ENCODE results near the gene CCDC50.

The CCDC50 gene

DNA sequence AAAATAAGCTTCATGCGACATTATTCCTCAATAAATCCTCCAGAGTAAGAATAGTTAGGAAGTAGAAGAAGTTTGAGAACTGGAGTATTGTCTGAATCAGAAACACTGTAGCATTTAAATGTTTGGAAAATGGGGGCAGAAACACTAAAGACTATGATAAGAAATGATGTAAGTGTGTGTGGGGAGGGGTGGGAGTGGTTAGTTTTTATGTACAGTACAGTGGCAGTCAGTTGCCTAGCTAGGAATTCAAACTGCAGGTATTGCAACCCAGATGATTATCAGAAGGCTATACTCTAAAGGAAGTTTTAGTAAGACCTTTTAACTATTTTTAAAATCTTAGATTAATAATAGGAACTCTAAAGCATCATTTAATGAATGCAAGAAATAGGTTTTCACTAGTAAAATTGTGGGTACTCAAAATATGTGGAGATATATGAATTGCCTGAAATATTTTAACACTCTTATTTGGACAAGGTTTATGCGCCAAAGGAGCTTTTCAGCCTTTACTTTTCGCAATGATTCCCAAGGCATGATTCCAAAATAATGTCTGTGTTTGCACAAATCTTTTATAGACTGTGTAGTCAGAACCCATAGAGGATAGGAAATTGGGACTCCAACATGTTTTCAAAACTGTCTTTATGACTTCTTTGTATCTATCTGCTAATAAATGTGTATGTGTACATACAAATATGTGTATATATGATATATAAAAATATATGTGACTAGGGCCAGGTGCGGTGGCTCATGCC is 8.0 kb upstream of the CCDC50 start:
- DNase-seq: no peak

DNA sequence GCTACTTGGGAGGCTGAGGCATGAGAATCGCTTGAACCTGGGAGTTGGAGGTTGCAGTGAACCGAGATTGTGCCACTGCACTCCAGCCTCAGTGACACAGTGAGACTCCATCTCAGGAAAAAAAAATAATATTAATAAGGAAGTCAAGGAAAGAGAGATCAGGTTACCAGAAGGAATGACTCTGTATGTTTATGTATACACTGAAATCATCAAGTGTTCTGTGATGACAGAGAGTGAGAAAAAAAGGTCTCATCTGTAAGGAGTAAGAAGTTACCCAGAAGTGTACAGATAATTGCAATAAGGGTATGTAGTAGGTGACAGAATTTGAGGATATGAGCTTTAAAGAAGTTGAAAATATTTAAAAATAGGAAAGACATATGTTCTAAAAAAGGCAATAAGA is 4.3 kb upstream of the CCDC50 start:
- DNase-seq: no peak

DNA sequence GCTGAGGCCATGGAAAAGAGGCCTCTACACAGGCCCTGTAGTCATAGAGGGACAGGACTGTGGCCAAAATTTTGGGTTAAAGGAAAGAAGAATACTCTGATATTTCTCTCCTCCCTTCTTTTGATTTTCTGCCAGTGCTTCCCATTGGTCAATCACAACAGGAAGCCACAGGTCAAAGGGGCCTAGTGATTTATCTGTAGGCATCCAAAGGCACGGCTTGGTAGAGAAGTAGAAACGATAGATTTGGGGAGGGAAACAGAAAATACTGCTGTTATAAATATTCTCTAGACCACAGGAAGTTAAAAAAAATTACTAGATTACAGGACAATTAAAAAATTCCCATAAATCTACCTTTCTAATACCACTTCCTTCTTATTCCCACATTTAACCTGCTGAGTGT is 1.7 kb upstream of the CCDC50 start:
- no peak for DNase-seq

DNA sequence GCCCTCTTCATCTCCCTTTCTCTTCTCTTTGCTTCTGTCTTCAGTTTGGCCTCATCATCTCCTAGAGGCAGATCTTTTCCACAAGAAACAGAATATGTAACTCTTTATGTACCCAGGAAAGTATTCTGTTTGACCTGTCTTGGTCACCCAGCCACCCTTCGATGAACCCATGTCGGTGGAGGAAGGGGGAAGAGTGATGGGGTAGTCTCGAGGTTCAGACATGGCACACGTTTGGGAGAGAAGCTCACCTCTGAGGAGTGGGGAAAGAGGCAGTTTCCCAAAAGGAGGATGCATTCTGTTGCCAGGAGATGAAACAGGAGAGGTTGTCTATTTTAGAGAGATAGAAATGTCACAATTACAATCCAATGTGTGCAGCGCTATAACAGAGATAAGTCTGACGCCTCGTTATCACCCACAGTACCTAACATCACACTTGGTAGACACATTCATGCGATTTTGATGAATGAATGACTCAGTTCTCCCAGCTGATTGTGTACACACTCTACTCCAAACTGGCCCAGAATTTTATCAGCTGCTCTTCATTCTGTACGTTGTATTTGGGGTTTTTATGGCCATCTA is 722 bp upstream of the CCDC50 start:
- DNase-seq: no peak

DNA sequence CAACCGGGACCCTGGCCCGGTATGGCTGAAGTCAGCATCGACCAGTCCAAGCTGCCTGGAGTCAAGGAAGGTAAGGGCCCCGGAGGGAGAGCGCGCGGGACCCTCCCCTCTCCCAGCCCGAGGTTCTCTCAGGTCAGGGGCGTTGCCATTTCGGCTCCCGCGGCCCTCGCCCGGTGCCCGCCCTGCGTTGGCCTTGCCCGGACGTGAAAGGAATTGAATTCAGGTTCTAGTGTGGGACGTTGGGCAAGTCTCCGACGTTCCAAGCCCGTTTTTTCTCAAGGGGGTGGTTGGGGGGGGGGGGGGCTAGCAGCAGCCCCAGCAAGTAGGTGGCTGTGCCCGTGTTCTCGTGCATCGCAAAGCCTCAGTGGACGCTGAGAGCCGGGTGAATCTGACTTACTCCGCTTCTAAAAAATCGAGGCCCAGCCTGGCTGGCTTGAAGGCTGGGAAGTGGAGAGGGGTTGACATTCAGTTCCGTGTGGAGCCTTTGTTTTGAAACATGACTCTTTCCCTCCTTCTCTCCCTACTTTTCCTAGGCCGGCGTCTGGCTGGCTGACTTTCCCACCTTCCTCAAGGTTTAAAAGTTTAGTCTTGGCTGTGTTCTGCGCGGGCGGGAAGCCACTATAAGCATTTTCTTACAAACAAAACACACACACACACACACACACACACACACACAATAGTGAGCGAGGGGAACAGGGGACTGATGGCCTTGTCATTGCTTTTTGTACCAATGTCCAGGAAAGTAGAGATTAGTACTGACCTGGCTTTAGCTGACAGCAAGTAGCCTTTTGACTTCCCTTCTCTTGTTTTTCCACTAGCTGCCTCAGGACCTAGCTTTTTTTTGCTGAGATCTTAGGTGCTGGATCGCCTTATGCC is 698 bp downstream of the CCDC50 start, which contains the start of gene UTS2B:
Gene UTS2B, minus strand, starts transcription at position 873 of the 876 bp plus-strand sequence. CDS start 48,337 bp downstream, outside the sequence.
- DNase-seq: no peak

DNA sequence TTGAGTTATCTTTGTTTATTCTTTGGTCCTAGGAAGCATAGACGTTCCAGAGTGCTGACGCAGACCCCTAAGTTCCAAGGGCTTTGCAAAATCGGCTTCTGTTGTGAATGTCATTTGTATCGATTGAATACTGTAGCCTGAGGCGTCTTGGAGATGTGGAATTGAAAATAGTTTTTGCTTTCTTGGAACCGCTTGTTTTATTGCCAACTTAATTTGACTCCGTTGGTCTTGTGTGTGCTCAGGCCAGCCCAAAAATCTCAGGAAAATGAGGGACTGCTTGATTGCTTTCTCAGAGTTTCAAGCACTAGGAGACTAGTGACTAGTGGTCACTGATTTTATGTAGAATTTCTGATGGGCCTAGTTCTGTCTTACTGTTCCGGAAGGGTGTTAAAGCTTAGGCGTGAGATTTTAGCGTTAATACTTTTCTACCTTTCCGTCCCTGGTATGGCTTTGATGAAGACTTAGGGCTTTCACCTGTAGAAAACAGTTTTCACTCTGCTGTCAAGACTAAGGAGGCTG is 1.4 kb downstream of the CCDC50 start:
- DNase-seq: no peak

DNA sequence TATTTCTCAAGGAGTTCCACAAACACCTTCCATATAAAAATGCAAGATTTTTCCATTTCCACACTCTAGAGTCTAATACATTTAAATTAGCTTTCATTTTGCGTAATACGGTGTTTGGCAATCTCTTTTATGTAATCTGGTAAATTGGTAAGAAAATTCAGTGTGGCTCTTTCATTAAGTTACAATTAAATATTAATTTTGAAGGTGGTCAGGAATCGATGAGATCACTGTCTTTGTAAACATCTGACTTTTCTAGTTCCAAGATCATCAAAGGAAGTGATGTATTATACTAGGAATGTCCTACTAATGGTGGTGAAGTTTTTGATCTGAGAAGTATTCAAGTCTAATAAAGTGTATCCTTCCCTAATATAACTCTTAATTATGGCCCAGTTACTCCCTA is 2.2 kb downstream of the CCDC50 start:
- DNase-seq: no peak

DNA sequence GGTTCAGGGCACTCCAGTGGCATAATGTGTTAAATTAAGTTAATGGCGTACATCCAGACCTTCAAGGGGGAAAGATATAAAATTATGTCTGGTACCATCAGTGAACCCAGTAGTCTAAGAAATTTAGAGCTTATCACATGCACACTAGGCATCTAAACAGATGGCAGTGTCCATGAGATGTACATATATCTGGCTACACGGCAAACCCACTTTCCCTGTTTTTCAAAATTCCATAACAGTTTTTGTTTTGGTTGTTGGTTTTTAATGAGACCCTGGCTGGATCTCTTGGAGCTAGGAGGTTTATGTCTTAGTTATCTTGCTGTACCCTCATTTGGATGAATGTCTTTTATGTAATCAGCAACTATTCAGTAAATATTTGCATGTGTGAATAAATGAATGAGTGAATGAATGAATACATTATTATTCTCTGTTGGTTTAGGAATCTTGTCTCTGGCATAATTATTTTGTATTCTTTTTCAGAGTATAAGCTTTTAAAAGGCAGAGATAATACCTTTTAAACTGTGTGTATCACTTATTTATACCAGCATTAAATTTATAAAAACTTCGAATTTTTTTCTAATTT is 4.2 kb downstream of the CCDC50 start:
- no peak for DNase-seq

DNA sequence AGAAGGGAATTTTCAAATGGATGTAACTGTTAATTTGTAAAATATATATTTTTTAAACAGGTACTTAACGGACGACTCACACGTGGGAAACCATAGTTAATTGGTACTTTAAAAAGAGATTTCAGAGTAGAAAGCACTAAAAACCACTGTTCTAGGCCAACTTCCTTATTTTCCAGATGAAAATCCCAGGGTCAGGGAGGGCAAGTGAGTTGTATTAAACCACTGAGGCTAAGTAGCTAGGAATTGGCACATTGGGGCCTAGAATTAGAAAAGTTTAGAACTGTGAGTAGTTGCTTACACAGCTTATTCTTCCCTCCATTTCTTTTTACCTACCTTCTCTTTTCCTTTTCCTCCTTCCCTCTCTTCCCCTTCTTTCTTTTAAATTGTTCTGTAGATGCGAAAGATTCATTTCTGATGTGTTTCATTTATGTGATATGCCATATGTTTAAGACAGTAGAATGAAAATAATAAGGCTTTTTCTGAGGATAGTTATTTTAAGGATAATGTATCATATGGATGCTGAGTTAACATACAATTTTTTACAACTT is 5.2 kb downstream of the CCDC50 start:
- DNase-seq: no peak

DNA sequence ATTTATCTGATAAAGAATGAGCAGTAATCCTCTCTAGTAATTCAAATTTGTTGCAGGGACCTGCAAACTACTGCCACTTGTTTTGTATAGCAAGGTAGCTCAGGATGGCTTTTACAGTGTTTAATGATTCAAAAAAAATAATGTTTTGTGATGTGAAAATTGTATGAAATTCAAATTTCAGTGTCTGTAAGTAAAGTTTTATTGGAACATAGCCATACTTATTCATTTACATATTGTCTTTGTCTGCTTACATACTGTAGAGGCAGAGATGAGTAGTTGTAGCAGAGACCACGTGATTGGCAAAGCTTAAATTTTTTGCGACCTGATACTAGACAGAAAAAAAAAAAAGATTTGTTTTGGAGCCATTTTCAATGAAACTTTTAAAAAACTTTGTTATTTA is 7.6 kb downstream of the CCDC50 start:
- DNase-seq: no peak

DNA sequence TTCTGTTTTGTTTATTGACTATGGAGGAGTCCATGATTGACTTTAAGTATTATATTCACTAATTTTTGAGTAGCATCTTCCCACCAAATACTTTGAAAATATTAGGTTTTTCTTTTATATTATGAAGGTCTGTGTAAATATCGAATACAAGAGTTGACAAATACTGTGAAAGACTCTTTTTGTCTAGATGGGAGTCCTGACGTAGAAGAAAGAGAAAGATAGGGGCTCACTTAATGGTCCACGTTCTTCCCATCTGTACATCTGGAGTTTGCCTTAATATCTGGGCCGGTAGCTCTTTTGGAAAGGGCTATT is 8.9 kb downstream of the CCDC50 start:
- no peak for DNase-seq

DNA sequence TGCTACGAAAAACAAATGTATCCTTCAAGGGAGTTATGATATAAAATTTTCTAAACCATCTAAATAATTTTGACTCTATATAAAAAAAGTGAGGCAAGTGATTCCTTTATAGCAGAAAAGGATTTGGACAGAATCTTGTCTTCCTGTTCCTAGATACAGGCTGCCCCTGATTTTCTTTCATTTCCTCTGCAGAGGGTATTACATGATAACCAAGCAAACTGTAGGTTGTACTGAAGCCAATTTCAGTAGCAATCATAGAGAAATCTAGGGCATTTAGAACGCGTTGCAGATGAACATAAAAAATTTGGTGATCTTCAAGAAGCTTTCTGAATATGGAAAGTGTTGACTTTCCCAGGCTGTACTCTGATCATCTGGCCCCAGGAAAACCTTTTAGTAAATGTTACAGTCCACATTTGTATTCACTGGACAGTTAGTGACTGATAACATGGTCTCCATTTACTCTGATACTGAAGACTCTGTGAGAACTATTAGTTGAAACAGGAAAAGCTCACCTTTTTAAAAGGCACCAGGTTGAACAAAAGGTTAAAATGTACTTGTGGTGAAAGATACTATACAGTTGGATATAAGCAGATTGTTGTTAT is 10.2 kb downstream of the CCDC50 start:
- no peak for DNase-seq

DNA sequence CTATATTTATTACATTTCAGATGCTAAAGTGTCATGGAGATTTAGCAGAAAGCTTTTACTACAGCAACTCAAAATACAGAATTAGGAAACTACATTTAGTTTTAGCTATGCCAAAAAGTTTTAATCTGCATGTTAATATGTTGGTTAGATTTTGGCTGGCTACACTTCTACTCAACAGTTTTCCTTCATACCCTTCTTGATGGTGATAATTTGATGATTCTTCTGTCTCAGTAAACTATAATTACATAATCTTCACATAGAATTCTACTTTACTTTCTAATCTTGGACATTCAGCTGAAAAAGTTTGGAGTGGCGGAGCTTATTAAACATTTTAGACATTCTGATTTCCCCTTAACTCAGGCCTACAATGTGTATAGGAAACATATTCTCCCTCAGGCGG is 11.2 kb downstream of the CCDC50 start:
- DNase-seq: no peak

DNA sequence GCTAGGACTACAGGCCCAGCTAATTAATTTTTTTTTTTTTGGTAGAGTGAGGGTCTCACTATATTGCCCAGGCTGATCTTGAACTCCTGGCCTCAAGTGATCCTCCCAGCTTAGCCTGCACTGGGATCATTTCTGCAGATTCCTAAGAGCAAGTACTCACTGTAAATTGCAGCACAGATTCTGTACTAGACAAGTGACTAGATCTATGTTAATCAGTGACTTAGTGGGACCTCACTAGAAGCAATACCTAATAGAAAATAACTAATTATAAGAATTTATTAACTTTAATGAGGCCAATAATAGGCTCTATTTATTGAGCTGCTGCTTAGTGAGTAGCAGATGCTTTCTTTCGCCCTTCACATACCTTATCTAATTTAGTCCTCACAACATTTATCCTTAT is 11.8 kb downstream of the CCDC50 start:
- no peak for DNase-seq

DNA sequence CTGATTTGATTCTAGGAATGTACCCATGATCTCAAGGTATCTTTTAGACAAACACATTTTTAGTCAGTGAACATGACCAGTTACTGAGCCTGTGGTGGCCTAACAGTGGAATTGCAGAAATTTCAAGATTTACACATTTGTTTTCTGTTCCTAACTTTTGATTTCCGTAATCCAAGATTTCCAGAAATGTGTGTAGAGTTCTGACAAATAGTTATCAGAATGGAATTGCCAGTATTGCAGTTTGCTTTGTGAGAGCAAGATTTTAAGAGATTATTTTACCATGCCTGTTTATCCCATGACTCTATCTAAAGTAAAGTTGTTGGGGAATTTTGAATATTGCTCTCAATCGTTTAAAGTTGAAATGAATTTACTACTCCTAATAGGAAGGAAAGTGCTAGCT is 12.8 kb downstream of the CCDC50 start:
- DNase-seq: no peak

DNA sequence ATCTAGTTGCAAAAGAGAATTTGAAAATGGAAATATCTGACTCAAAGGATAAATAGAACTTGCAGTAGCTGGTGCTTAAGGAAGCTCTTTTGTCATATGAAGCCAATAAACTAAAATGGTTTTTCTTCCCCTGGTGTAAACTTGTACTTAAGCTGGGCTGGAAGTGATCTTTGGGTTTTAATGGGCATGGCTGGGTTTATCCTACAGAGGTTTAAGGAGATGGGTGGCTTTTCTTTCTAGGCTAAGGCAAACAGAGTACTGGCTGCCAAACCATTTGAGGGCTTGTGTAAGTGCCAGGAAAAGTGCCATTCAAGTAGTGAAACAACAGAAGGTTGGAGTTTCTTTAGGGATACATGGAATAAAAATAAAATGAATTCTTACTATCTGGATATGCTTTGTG is 13.2 kb downstream of the CCDC50 start:
- DNase-seq: no peak

DNA sequence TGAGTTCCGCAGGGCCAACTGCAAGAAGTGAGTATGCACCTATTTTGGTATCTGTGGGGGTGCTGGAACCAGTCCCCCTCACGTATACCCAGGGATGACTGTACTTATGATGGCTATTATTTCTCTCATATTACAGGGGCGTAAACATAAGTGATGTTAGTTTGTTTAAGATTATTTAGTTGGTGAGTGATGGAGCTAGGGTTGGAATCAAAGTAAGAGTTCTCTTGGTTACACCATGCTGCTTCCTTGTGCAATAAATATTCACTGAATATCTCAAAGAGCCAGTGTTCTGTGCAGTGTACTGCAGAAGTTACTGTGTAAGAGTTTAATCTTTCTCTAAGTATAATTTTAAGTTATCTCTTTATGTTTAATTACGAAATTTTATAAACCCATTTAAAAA is 13.9 kb downstream of the CCDC50 start:
- DNase-seq: no peak

DNA sequence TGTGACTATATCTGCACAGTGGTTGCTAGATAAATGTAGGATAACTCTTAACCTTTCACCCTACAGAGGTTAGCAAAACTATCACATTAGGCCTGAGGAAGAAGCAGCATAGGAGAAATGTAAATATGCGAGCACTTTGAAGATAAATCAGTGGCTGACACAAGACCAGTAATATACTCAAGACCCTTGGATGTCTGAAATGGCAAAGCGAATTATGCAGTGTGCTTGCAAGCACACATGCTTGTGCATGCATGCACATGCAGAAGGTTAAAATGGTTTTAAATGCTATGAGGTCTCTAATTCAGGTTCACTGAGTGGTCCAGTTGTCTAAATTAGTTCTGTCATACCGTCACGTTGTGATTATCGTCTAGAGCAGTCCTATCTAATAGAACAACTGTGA is 14.7 kb downstream of the CCDC50 start:
- DNase-seq: no peak

DNA sequence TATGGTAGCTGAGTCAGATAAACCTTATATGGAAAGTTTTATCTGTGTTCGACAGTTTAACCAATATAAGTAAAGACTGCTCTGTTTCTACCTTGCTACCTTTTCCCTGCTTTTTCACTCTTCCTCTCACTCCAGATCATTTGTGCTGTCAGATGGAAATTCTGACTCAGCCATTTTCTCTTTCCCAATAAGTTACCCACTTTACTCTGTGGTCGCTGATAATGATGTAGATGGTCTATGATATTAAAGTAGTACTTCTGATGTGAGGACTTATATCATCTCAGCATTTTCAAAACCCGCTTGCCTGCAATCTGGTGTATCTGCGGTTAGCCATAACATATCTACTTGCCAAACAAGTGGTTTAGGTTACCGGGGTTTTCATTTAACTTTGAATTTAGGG is 16.1 kb downstream of the CCDC50 start:
- DNase-seq: peak; percentile 6

DNA sequence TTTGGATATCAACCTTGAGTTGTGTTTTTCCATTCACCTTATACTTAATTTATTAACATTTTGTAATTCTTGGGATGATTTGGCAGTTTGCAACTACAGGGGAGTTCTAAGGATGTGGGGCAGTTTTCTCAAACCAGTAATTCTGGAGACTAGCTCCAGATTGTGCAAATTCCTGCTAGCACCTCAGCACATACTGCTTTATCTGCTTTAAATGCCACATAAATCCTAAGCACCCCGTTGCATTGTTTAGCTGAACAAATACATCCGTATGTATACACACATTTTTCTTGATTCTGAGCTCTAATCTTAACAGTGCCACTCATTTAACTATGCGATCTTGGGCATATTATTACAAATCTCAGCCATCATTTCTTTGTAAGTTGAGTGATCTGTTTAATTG is 18.0 kb downstream of the CCDC50 start:
- DNase-seq: no peak

DNA sequence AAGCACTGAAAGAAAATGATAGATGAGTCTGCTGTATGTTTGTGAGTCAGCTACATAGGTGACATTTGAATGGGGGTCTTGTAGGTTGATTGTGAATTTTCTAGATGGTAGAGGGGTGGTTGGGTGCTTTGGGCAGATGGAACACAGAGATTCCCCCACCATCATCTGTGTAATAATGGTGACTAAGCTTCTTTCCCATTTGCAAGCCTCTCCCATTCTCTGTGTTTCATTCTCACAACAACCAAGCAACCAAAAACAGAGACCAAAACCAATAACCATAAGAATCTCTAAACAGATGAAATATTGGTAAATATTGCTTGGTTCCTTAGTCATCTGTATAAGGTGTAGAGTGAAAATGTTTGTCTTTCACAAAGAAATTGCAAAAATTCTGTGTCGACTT is 18.9 kb downstream of the CCDC50 start:
- DNase-seq: no peak

DNA sequence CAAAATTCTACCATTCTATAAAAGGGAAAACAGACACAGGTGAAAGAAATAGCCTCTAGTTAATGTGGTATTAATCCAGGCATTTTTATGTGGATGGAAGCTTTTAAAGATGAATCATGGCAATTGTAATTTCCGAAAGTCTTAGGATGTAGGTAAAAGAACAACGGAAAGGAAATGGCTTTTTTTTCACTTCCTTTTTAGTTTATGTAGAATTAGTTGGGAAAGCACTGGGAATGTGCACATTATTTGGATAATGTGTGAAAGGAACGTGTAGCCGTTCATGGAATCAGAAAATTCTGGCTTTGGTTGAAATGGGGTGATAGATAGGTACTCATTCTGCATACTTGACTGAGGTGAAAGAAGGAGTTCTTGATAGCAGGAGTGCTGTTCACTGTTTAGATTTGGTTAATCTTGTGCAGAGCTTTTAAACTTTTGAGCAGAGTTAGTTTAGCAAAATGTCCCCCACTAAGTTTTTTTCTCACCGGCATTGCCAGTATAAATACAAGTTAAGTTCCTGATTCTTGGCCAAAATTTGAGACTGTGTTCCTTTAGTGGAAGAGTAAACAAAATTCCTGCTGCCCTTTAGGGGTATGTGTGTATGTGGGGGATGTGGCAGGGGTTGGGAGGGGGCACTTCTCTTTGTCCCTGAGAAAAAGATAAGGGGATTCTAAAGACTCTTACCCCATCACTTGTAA is 21.3 kb downstream of the CCDC50 start:
- DNase-seq: no peak

Data from OCI-M1 (cell line).